Ovary (tissue), 9 donors: ENCODE results near the gene ALKBH2. TPM values are rescaled to one million over a fixed set of nuclear protein-coding genes. Genes with fewer than 3 reads are reported as not detected.

ENCODE experiments used
- DNase-seq, 5 donors: peaks; one replicate each; pipeline ENCODE4 v3.0.0-alpha.2; 2019 to 2020
- H3K27ac ChIP-seq, 2 donors: fragments of 200-600 bp; one replicate each; pipeline versions ENCODE4 v1.5.1 to v1.8.0; 2019 to 2022
- H3K27me3 ChIP-seq: fragments of 200-600 bp; one replicate; pipeline ENCODE4 v1.8.0; 2022
- H3K36me3 ChIP-seq: fragments of 200-600 bp; sonication (generic); one replicate; pipeline ENCODE4 v1.5.1; 2019
- H3K4me1 ChIP-seq: one replicate; pipeline ENCODE4 v1.8.1; 2013; ENCODE audit warnings: mild to moderate bottlenecking, moderate library complexity; ENCODE audit not compliant: insufficient read depth
- H3K4me3 ChIP-seq: fragments of 200-600 bp; sonication (generic); one replicate; pipeline ENCODE4 v1.5.1; 2017
- H3K9me3 ChIP-seq, 2 donors: fragments of 200-600 bp in 1 of 2; sonication (generic) in 1 of 2; one replicate each; pipeline versions ENCODE4 v1.5.1 to v1.8.1; 2013 to 2019; ENCODE audit warnings: mild to moderate bottlenecking in 1 of 2, moderate library complexity in 1 of 2
- CTCF ChIP-seq, 3 donors: fragments of 450-650 bp in 2 of 3; fragments of 200-600 bp in 1 of 3; IDR thresholded peaks; one replicate each; pipeline versions ENCODE4 v1.5.1 to v1.8.0; 2016 to 2022; ENCODE audit warnings: antibody characterized with exemption in 3 of 3, mild to moderate bottlenecking in 1 of 3
- EP300 ChIP-seq: sonication (generic); formaldehyde crosslinking; IDR thresholded peaks from one replicate; pipeline ENCODE4 v1.6.1; 2017; ENCODE audit warnings: antibody characterized with exemption
- POLR2A ChIP-seq: fragments of 450-650 bp; IDR thresholded peaks from one replicate; pipeline ENCODE4 v1.6.1; 2017; ENCODE audit warnings: antibody characterized with exemption, mild to moderate bottlenecking, moderate library complexity
- WGBS, 3 donors: extraction: QIAGEN DNeasy Blood & Tissue Kit in 1 of 3; methylation state at CpG; one replicate each; pipeline versions ENCODE4 v1.1.5 to v1.1.7; 2013 to 2017; 5-methylcytosine and 5-hydroxymethylcytosine counted together
- intact Hi-C, 4 donors: fragments of 100-400 bp; cut with DNase I; formaldehyde crosslinking; loops; one replicate each; pipeline versions ENCODE4 v1.11.0 to v1.15.1; 2022 to 2023
- polyA plus RNA-seq, 2 donors: library from polyadenylated mRNA; stranded (reverse); fragments of 200-250 nt in 1 of 2; fragments of 350-450 nt in 1 of 2; fragmentation: Illumina TruSeq in 1 of 2; extraction: RNeasy Lipid Tissue Mini Kit (QIAGEN cat#74804) in 1 of 2; gene quantifications; one replicate each; pipeline ENCODE4 v1.2.3, GENCODE V29; 2013 to 2014
- total RNA-seq, 7 donors: library from RNA; depleted of rRNA in 2 of 7; stranded (reverse); fragments of >200 nt in 2 of 7; fragmentation: NEBNext Ultra II Directional in 3 of 7; extraction: Animal tissue kit (Norgen Biotek cat#: 25700) in 3 of 7; gene quantifications; one replicate each; pipeline versions ENCODE4 v1.1.0 to v1.2.4, GENCODE V29; 2016 to 2023
- donor health status: DM: no; HTN: no; CAD: no; lungs with moderate emphysema.
- donor health status: DM: no; HTN: no; CAD: no.
- donor health status: Bipolar disorder and iron deficiency.
- donor health status: DM: yes; HTN: yes; CAD: no.
- donor health status: DM: no; HTN: no; CAD: no.
- donor health status: DM: yes; HTN: yes; CAD: no.

Gene ALKBH2
- total and polyA plus RNA-seq, 9 donors: 11.3 to 26.4 (median 21.1) TPM

GRCh38 chr12:109116611-109116949 lies 23.3 kb upstream of the ALKBH2 start:
- Histone ChIP-seq H3K4me3 (no peak overlapping the region), H3K4me1 (peaks cover 17% of the 10 kb centered on the region)
- intact Hi-C loops: loop anchor here in 1 of 4 donors (10.0 kb wide), 1 partner anchor 268 kb away; no protein-coding TSS in a partner anchor

DNA sequence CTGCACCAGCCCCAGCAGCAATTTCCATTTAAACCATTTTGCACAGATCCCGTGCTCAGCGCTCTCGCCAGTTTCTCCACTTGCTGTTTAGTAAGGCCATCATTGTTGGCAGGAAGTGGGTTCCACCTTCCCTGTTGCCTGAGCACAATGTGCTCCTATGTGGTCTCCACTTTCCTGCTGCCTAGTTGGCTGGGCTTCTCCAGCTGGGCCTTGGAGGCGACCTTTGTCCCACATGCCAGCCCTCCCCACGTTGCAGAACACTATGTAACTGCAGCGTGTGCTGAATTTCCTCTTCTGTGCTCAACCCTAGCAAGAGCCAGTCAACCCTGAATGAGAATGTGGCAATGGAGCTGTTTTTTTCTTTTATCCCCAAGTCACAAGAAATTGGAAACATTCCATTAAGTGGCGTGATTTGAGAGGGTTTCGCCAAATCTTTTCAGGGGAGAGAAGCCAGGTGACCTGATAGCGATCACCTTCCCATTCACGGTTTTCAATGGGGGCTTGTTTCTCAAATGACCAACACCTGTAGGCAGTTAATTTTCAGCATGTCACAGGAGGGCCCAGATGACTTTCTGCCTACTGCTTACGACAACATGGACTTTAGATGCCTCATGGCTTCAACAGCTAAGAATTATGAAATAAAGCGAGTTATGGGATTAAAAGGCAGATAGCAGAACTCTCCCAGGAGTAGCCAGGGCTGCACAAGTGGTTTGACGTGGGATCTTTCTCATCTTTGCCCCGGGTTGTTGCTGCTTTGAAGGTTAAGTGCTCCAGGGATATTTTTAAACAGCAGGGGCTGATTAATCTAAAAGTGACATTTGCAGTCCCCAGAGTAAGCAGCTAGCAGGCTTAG lies 22.7 kb upstream of the ALKBH2 start, which contains the start of gene ACACB:
Gene ACACB (plus strand): TSS at position 830 of the 853 bp plus-strand sequence. CDS start 22,819 bp downstream, outside the sequence.
- H3K4me3 ChIP-seq: no peak within 1 kb of the TSS
- peak in 4 of 5 donors; percentile 43 to 75 (median 52) for DNase-seq
- intact Hi-C loops: loop anchor here in 1 of 4 donors (10.0 kb wide), 1 partner anchor 269 kb away; no protein-coding TSS in a partner anchor

More at GRCh38 chr12:109116611-109116949, 23.3 kb upstream of the ALKBH2 start:
- no peak for TF ChIP-seq CTCF (IDR thresholded peaks at IDR 0.05)
- no peak for TF ChIP-seq EP300
- TF ChIP-seq POLR2A: no peak
- 86 to 88% (median 87%) methylated on average over 12 of the region's 12 CpGs for WGBS, 3 donors
- Histone ChIP-seq H3K36me3 (no peaks in the 10 kb centered on the region), H3K27ac (no peak overlapping the region), H3K9me3 (no peaks in the 10 kb centered on the region), H3K27me3 (no peaks in the 10 kb centered on the region)
- no peak for DNase-seq

DNA sequence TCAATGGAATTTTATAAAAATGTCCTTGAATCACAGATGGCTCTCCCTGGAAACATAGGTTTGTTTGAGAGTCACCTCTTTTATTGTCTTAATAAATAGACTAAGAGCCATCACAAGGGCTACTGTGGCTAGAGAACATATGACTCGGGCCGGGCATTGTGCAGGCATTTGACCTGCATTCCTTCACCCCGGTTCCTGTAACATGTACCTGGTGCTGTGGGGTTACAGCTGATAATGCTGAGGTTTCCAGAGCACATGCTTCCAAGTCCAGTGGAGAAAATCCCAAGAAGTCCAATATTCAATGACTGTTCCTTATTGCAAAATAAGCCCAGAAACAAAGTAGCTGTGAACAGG lies 22.1 kb upstream of the ALKBH2 start:
- Histone ChIP-seq H3K27ac (no peak overlapping the region), H3K36me3 (no peaks in the 10 kb centered on the region), H3K4me1 (peaks cover 18% of the 10 kb centered on the region), H3K9me3 (no peaks in the 10 kb centered on the region), H3K4me3 (no peak overlapping the region), H3K27me3 (no peaks in the 10 kb centered on the region)
- WGBS, 3 donors: 23 to 59% (median 31%) methylated on average over 3 of the region's 3 CpGs
- no peak for TF ChIP-seq CTCF (IDR thresholded peaks at IDR 0.05)
- TF ChIP-seq EP300: no peak
- no peak for TF ChIP-seq POLR2A
- intact Hi-C loops: loop anchor here in 1 of 4 donors (10.0 kb wide), 1 partner anchor 269 kb away; no protein-coding TSS in a partner anchor
- no peak for DNase-seq

More for the DNA sequence above, 22.7 kb upstream of the ALKBH2 start, which contains the start of gene ACACB:
- Histone ChIP-seq H3K27me3 (no peaks in the 10 kb centered on the region), H3K27ac (no peak within 1 kb of the TSS), H3K4me1 (peaks cover 17% of the 10 kb centered on the region), H3K36me3 (no peaks in the 10 kb centered on the region), H3K9me3 (no peaks in the 10 kb centered on the region)
- TF ChIP-seq EP300: no peak
- TF ChIP-seq CTCF (IDR thresholded peaks at IDR 0.05): no peak
- TF ChIP-seq POLR2A: no peak
- whole genome bisulfite sequencing, 3 donors: 56 to 63% (median 61%) methylated on average over 14 of the region's 14 CpGs

DNA sequence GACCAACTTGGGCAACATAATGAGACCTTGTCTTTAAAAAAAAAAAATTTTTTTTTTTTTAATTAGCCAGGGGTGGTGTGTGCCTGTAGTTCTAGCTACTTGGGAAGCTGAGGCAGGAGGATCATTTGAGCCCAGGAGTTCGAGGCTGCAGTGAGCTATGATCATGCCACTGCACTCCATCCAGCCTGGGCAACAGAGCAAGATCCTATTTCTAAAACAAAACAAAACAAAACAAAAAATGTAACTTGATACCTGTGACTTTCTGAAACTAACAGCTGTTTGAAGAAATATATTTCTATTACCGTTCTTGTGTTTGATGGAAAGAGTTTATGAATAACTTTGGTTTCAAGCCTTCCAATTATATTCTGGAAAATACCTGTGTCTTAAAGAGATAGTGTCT lies 21.4 kb upstream of the ALKBH2 start:
- H3K27me3 ChIP-seq: no peaks in the 10 kb centered on the region
- no peak overlapping the region for H3K4me3 ChIP-seq
- no peak overlapping the region for H3K27ac ChIP-seq
- no peaks in the 10 kb centered on the region for H3K36me3 ChIP-seq
- WGBS, 3 donors: 31 to 52% (median 45%) methylated on average over 2 of the region's 2 CpGs
- H3K4me1 ChIP-seq: peaks cover 23% of the 10 kb centered on the region
- no peaks in the 10 kb centered on the region for H3K9me3 ChIP-seq
- DNase-seq: no peak
- TF ChIP-seq EP300: no peak
- TF ChIP-seq CTCF (IDR thresholded peaks at IDR 0.05): no peak
- no peak for TF ChIP-seq POLR2A
- intact Hi-C loops: loop anchor here in 2 of 4 donors (5.0 to 10.0 kb wide), 2 partner anchors 43 to 270 kb away; no protein-coding TSS in a partner anchor
